RWPE2 (cell line): ENCODE results near the gene CD70.

Source experiments
- ATAC-seq: fragments of 200-7000 bp; cut with Tn5 transposase; 3 replicates; pipeline ENCODE4 v1.9.1; 2021; ENCODE audit warnings: low read depth
- DNase-seq: peaks from one replicate; pipeline ENCODE4 v3.0.0-alpha.2; 2020; ENCODE audit warnings: low spot score
- H3K27ac ChIP-seq: fragments of 450-650 bp; 2 replicates; pipeline ENCODE4 v1.5.1; 2017; ENCODE audit warnings: mild to moderate bottlenecking; ENCODE audit not compliant: poor library complexity, severe bottlenecking
- H3K27me3 ChIP-seq: fragments of 250-450 bp; sonication (Bioruptor Pico); 2 replicates; pipeline ENCODE4 v1.5.1; 2021; ENCODE audit warnings: mild to moderate bottlenecking, moderate library complexity; ENCODE audit not compliant: insufficient read depth, poor library complexity, severe bottlenecking
- H3K36me3 ChIP-seq: fragments of 250-450 bp; sonication (Bioruptor Pico); 2 replicates; pipeline ENCODE4 v1.5.1; 2020; ENCODE audit warnings: low read depth, mild to moderate bottlenecking, moderate library complexity
- H3K4me1 ChIP-seq: fragments of 250-450 bp; sonication (Bioruptor Pico); 2 replicates; pipeline ENCODE4 v1.5.1; 2021; ENCODE audit warnings: mild to moderate bottlenecking, moderate library complexity; ENCODE audit not compliant: insufficient read depth, poor library complexity, severe bottlenecking
- H3K4me3 ChIP-seq: fragments of 250-450 bp; sonication (Bioruptor Pico); 2 replicates; pipeline ENCODE4 v1.5.1; 2021; ENCODE audit warnings: mild to moderate bottlenecking, moderate library complexity; ENCODE audit not compliant: severe bottlenecking
- H3K9me3 ChIP-seq: fragments of 250-450 bp; sonication (Bioruptor Pico); 2 replicates; pipeline ENCODE4 v1.5.1; 2021; ENCODE audit warnings: mild to moderate bottlenecking, moderate library complexity; ENCODE audit not compliant: severe bottlenecking
- TF ChIP-seq, protein P1 (sequence below): fragments of 450-650 bp; IDR thresholded peaks from one replicate; pipeline ENCODE4 v1.5.1; 2017; ENCODE audit warnings: mild to moderate bottlenecking, moderate library complexity; ENCODE audit not compliant: poor library complexity, severe bottlenecking

The CD70 gene

DNA sequence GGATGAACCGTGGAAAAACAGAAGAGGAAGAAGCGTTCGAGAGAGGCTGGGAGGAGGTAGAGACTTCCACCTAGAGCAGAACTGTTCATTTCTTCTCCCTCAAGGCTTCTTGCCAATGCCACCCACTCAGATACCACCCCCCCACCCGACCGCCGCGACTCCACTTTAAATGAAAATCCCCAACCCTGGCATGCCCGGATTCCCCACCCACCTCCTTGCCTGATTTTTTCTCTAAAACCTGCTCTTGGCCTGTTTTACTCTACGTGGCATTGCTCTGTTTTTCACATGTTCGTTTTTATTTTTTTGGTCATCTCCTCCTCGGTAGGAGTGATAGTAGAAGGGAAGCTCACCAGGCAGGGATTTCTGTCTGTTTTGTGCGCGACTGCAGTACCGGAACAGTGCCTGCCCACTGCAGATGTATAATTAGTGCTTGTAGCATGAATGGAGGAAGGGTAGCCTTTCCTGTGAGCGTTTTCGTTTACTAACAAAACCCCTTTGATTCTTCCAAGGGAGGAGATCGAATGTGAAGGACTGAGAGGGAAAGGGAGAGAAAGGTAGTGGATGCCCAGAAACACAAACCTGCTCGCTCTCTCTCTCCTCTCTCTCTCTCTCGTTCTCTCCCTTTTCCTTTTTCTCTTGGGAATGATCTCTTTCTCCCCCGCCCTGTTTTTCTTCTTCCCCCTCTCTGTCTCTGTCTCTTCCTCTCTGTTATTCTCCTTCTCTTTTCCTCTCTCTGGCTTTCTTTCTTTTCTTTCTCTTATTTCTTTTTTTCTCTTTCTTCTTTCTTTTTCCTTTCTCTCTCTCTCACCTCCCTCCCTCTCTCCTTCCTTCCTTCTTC is 2.2 kb downstream of the CD70 start:
- H3K4me3 ChIP-seq, result no peak overlapping the region
- ATAC-seq, result no peak
- DNase-seq, result no peak
- H3K27ac ChIP-seq, result no peak overlapping the region
- no peaks in the 10 kb centered on the region for H3K4me1 ChIP-seq
- TF ChIP-seq, protein P1, sequence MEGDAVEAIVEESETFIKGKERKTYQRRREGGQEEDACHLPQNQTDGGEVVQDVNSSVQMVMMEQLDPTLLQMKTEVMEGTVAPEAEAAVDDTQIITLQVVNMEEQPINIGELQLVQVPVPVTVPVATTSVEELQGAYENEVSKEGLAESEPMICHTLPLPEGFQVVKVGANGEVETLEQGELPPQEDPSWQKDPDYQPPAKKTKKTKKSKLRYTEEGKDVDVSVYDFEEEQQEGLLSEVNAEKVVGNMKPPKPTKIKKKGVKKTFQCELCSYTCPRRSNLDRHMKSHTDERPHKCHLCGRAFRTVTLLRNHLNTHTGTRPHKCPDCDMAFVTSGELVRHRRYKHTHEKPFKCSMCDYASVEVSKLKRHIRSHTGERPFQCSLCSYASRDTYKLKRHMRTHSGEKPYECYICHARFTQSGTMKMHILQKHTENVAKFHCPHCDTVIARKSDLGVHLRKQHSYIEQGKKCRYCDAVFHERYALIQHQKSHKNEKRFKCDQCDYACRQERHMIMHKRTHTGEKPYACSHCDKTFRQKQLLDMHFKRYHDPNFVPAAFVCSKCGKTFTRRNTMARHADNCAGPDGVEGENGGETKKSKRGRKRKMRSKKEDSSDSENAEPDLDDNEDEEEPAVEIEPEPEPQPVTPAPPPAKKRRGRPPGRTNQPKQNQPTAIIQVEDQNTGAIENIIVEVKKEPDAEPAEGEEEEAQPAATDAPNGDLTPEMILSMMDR, result no peak
- H3K36me3 ChIP-seq, result no peaks in the 10 kb centered on the region
- H3K9me3 ChIP-seq, result no peaks in the 10 kb centered on the region
- H3K27me3 ChIP-seq, result peaks cover 45% of the 10 kb centered on the region

DNA sequence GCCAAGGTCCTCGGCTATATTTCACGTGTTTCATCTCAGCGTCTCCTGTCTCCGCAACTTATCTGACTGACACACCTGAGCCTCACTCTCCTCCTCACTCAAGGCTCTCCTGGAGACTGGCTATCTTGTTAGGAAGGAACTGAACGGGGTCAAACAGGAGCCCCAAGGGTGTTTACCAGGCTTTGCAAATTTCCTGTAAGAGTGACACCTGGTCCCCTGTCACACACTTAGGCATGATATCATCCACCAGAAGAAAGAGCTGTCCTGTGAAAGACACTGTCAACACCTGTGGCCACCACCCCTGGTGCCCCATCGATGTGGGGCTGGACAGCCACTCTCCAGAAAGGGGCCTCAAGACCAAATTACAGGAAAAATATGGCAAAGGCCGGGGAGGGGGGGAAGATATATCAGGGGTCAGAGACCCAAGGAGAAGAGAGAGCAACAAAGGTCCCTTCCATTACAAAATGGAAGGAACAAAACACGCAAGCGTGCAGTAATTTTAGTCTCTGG is 2.9 kb downstream of the CD70 start:
- no peak for DNase-seq
- no peaks in the 10 kb centered on the region for H3K36me3 ChIP-seq
- no peaks in the 10 kb centered on the region for H3K9me3 ChIP-seq
- no peak overlapping the region for H3K4me3 ChIP-seq
- H3K27ac ChIP-seq, result no peak overlapping the region
- TF ChIP-seq, protein P1, result no peak
- peaks cover 45% of the 10 kb centered on the region for H3K27me3 ChIP-seq
- ATAC-seq, result no peak
- H3K4me1 ChIP-seq, result no peaks in the 10 kb centered on the region

DNA sequence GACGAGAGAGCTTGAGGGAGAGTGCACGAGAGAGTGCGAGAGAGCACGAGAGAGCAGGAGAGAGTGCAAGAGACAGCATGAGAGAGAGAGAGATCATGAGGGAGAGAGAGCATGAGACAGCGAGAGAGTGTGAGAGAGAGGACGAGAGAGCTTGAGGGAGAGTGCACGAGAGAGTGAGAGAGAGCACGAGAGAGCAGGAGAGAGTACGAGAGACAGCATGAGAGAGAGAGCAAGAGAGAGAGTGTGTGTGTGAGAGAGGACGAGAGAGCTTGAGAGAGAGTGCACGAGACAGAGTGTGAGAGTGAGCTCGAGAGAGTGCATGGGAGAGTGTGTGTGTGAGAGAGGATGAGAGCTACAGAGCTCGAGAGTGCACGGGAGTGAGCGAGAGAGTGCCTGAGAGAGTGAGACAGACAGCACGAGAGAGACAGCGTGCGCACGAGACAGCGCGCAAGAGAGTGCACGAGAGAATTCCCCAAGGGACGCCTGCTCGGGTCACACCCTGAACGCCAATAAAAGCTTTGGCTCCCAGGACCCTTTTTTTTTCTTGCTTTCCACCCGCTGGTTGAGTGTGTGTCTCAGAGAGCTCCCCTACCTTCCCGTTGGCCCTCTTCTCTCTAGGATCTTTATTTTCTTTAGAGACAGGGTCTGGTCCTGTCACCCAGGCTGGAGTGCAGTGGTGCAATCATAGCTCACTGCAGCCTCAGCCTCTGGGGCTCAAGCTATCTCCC is 3.7 kb downstream of the CD70 start:
- Histone ChIP-seq H3K4me1 (no peaks in the 10 kb centered on the region), H3K4me3 (no peak overlapping the region), H3K27me3 (peaks cover 45% of the 10 kb centered on the region), H3K9me3 (no peaks in the 10 kb centered on the region), H3K27ac (no peak overlapping the region), H3K36me3 (no peaks in the 10 kb centered on the region)
- ATAC-seq (peak; percentile 15; the same call in 1 of the 3 replicates), DNase-seq (no peak)
- TF ChIP-seq, protein P1, result no peak

DNA sequence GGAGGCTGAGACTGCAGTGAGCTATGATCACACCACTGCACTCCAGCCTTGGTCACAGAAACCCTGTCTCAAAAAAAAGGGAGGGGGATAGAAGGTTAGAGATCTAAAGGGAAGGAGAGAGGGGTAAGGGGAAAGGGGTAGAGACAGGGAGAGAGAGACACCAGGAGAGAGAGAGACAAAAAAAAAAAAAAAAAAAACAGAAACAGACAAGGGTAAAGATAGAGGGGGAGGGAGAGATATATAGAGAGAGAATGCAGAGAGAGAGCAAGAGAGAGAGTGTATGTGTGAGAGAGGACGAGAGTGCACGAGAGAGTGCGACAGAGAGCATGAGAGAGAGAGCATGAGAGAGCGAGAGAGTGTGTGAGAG is 4.2 kb downstream of the CD70 start:
- Histone ChIP-seq H3K4me3 (no peak overlapping the region), H3K27ac (no peak overlapping the region), H3K9me3 (no peaks in the 10 kb centered on the region), H3K36me3 (no peaks in the 10 kb centered on the region), H3K4me1 (no peaks in the 10 kb centered on the region), H3K27me3 (peaks cover 45% of the 10 kb centered on the region)
- ATAC-seq (no peak), DNase-seq (no peak)
- TF ChIP-seq, protein P1, result no peak
